Measurements from ENCODE around the gene RARS1.

GRCh38 chr5:168528521-168529373, 42.5 kb downstream of the RARS1 start, which contains the start of gene FBLL1:
- TF ChIP-seq TAF1 (IDR thresholded peaks at IDR 0.05; ENCODE audit: borderline replicate concordance, low read depth, low read length), result no peak
- no peak for TF ChIP-seq POLR2A (IDR thresholded peaks at IDR 0.05; ENCODE audit: low read depth, low read length)
